ENCODE results near the gene PPWD1.
A peak's percentile ranks its signal among the peaks of the same experiment; 100 is the strongest.

The PPWD1 gene

GRCh38 chr5:65562731-65563701, at the start of gene PPWD1, which contains the start of gene CENPK:
Gene PPWD1, plus strand, starts transcription at chr5:65563296. Its CDS starts 15 bp downstream, at chr5:65563311.
Gene CENPK, minus strand, starts transcription at chr5:65563168. Its CDS starts 8,261 bp downstream, at chr5:65554907.
- TF ChIP-seq CTCF (IDR thresholded peaks at IDR 0.05; ENCODE audit: extremely low read depth, insufficient read depth, missing control alignments) = no peak
- peak; percentile 90 for DNase-seq (ENCODE audit: low spot score)
- in situ Hi-C loops (cut with MboI; ENCODE audit: low pct_unique_long_range_greater_than_20kb, low sequenced_read_pairs, unreplicated experiment) = no loop called here

GRCh38 chr5:65525726-65526125, 37.4 kb upstream of the PPWD1 start:
- no peak for DNase-seq (ENCODE audit: low spot score)
- in situ Hi-C loops (cut with MboI; ENCODE audit: low pct_unique_long_range_greater_than_20kb, low sequenced_read_pairs, unreplicated experiment) = no loop called here
- no peak for TF ChIP-seq CTCF (IDR thresholded peaks at IDR 0.05; ENCODE audit: extremely low read depth, insufficient read depth, missing control alignments)

GRCh38 chr5:65530904-65531303, 32.2 kb upstream of the PPWD1 start:
- in situ Hi-C loops (cut with MboI; ENCODE audit: low pct_unique_long_range_greater_than_20kb, low sequenced_read_pairs, unreplicated experiment) = no loop called here
- no peak for DNase-seq (ENCODE audit: low spot score)
- TF ChIP-seq CTCF (IDR thresholded peaks at IDR 0.05; ENCODE audit: extremely low read depth, insufficient read depth, missing control alignments) = no peak

GRCh38 chr5:65535529-65535987, 27.5 kb upstream of the PPWD1 start:
- in situ Hi-C loops (cut with MboI; ENCODE audit: low pct_unique_long_range_greater_than_20kb, low sequenced_read_pairs, unreplicated experiment) = no loop called here
- no peak for TF ChIP-seq CTCF (IDR thresholded peaks at IDR 0.05; ENCODE audit: extremely low read depth, insufficient read depth, missing control alignments)
- DNase-seq (ENCODE audit: low spot score) = no peak

GRCh38 chr5:65539827-65540226, 23.3 kb upstream of the PPWD1 start:
- DNase-seq (ENCODE audit: low spot score) = no peak
- in situ Hi-C loops (cut with MboI; ENCODE audit: low pct_unique_long_range_greater_than_20kb, low sequenced_read_pairs, unreplicated experiment) = no loop called here
- TF ChIP-seq CTCF (IDR thresholded peaks at IDR 0.05; ENCODE audit: extremely low read depth, insufficient read depth, missing control alignments) = no peak

- in situ Hi-C loops (cut with MboI; ENCODE audit: low pct_unique_long_range_greater_than_20kb, low sequenced_read_pairs, unreplicated experiment) = no loop called here
- TF ChIP-seq CTCF (IDR thresholded peaks at IDR 0.05; ENCODE audit: extremely low read depth, insufficient read depth, missing control alignments) = no peak
- no peak for DNase-seq (ENCODE audit: low spot score)
Measured at GRCh38 chr5:65544473-65544872, 18.6 kb upstream of the PPWD1 start.
